ENCODE measurements around the gene LRRC36. TPM values are rescaled to one million over a fixed set of nuclear protein-coding genes. Genes with fewer than 3 reads are reported as not detected.

Gene LRRC36
- total and polyA plus RNA-seq, 2 of the 13 experiments (the other 11 are each of a cell fraction or from before 2014, with no cell fraction given), result 0.12 to 0.15 TPM

GRCh38 chr16:67390816-67391423, 64.3 kb downstream of the LRRC36 start:
- Histone ChIP-seq H3K36me3 (replicated peaks in 1 of 2; ENCODE audit: control insufficient read depth in 1 of 2, insufficient read depth in 2 of 2, low read length in 2 of 2) (no peaks in the 10 kb centered on the region), H3K4me3 (replicated peaks in 1 of 3; ENCODE audit: insufficient read depth in 1 of 3, low read depth in 2 of 3, low read length in 3 of 3) (no peak overlapping the region), H3K9me3 (ENCODE audit: low read length) (no peaks in the 10 kb centered on the region), H2AFZ (ENCODE audit: low read length) (no peak overlapping the region), H4K20me1 (ENCODE audit: insufficient read depth, low read length) (no peaks in the 10 kb centered on the region), H3K27me3 (ENCODE audit: control insufficient read depth in 1 of 2, insufficient read depth in 2 of 2, low read length in 2 of 2) (peaks cover 9 to 84% of the 10 kb centered on the region in 2 experiments; a peak in 4 of 5 replicates), H3K4me1 (ENCODE audit: insufficient read depth, low read length) (peaks cover 25% of the 10 kb centered on the region), H3K4me2 (ENCODE audit: low read depth, low read length) (no peak overlapping the region), H3K9ac (ENCODE audit: insufficient read depth, low read depth, low read length) (no peak overlapping the region), H3K79me2 (ENCODE audit: insufficient read depth, low read length) (no peaks in the 10 kb centered on the region), H3K27ac (ENCODE audit: extremely low read length, insufficient read depth, low read length) (no peak overlapping the region)
- TF ChIP-seq ZNF296 (CRISPR knock-in tag; conservative IDR thresholded peaks at IDR 0.05) (no peak), ZNF33A (CRISPR knock-in tag; IDR thresholded peaks at IDR 0.05; ENCODE audit: borderline replicate concordance) (no peak), ZNF724P (CRISPR knock-in tag; IDR thresholded peaks at IDR 0.05; ENCODE audit: borderline replicate concordance) (no peak), DBP (CRISPR knock-in tag; IDR thresholded peaks at IDR 0.05; ENCODE audit: not compliant biosample characterization) (no peak), ZNF788 (CRISPR knock-in tag; IDR thresholded peaks at IDR 0.05; ENCODE audit: borderline replicate concordance) (no peak), ZFX (CRISPR knock-in tag; IDR thresholded peaks at IDR 0.05; ENCODE audit: low read depth) (no peak), ARID4A (CRISPR knock-in tag; IDR thresholded peaks at IDR 0.05; ENCODE audit: borderline replicate concordance) (no peak), ZNF362 (CRISPR knock-in tag; IDR thresholded peaks at IDR 0.05; ENCODE audit: borderline replicate concordance) (no peak), ZNF674 (CRISPR knock-in tag; IDR thresholded peaks at IDR 0.05; ENCODE audit: low read depth) (no peak), SAFB2 (CRISPR knock-in tag; IDR thresholded peaks at IDR 0.05; ENCODE audit: borderline replicate concordance, low read depth) (no peak)
- DNase-seq (ENCODE audit: low spot score) (no peak), FAIRE-seq (no peak), ATAC-seq (no peak)
- intact Hi-C loops (cut with micrococcal nuclease; ENCODE audit: unreplicated experiment) (no loop called here), in situ Hi-C loops (cut with HindIII; ENCODE audit: extremely low pct_ligation_motif_present, low pct_unique_long_range_greater_than_20kb) (no loop called here)
- no TSS peak for BruUV-seq (replicated peaks)
- POLR2A ChIA-PET, result no interaction called here
- CTCF ChIA-PET (ENCODE audit: low intra/inter-chr PET ratio, low total read pairs), result no interaction called here
- 55% methylated on average over 11 of the region's 11 CpGs for WGBS (ENCODE audit: low lambda C conversion rate)
